NOMO-1 treated with DMSO at 0.1 percent for 48 hours (cell line): ENCODE results near the gene POF1B.
A peak's percentile ranks its signal among the peaks of the same experiment; 100 is the strongest.
"Not testable (repeated sequence)": the region's sequence is repeated elsewhere in the genome, so short reads cannot be mapped to it uniquely, and the experiment has no call there.

Source experiments
- DNase-seq: peaks from one replicate; lab custom pipeline; 2025; ENCODE audit not compliant: unreplicated experiment; lab: John Stamatoyannopoulos, UW

Gene POF1B

GRCh38 chrX:85379174-85379907 lies at the start of gene POF1B:
Gene POF1B (minus strand): TSS chrX:85379665. CDS start chrX:85379454, 211 bp downstream.
- no peak for DNase-seq

- DNase-seq: no peak
These were observed 49.6 kb upstream of the POF1B start for GRCh38 chrX:85429066-85429465.

- DNase-seq: no peak
These were observed 39.8 kb upstream of the POF1B start for GRCh38 chrX:85419293-85419692.

GRCh38 chrX:85391878-85392238 lies 12.4 kb upstream of the POF1B start:
- no peak for DNase-seq

DNA sequence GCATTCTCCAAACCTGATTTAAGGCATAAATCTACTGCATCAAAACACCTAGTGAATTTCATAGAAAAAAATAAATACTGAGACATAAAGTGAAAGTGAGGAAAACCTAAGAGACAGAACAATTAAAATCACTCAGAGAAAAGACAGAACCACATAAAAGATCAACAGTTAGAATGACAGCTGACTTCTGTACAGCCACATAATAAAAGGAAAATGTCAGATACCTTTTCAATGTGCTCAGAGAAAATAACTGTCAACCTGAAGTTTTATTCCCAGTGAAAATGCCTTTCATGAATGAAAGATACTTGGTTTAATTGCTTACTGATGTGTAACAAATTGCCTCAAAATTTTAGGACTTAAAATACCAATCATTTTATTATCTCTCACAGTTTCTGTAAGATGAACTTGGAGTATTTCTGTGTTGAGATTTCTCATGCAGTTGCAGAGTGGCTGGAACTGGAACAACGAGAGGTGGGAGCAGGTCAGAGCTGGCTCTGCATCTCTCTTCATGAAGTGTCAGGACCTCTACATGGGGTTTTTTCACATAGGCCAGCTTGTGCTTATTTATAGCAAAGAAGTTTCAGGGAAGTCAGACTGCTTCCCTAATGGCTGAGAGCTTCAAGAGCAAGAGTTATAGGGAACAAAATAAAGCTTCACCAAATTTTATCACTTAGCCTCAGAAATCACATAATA lies 11.9 kb upstream of the POF1B start:
- DNase-seq: no peak

DNA sequence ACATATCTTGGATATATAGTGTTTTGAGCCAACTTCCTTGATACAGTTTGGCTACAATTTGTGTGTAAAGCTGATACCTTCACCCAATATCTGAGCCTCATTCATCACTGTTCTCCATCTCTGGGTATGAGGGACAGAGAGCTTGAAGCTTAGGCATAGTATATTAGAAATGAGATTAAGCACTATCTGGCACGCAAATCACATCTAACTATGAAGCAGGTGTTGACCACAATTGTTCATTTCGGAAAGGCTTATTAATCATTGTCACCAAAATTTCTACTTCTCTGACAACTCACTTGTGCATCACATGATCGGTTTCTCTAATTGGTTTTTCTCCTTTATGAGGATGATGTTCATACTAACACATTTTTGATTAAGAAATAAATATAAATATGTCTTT lies 2.1 kb upstream of the POF1B start:
- no peak for DNase-seq

GRCh38 chrX:85378461-85378860 lies 1.0 kb downstream of the POF1B start:
- no peak for DNase-seq

GRCh38 chrX:85375333-85375738 lies 4.1 kb downstream of the POF1B start:
- no peak for DNase-seq

GRCh38 chrX:85365370-85365995 lies 14.0 kb downstream of the POF1B start:
- no peak for DNase-seq

GRCh38 chrX:85359051-85359450 lies 20.4 kb downstream of the POF1B start:
- DNase-seq: no peak

GRCh38 chrX:85345523-85345922 lies 33.9 kb downstream of the POF1B start:
- DNase-seq: no peak

DNA sequence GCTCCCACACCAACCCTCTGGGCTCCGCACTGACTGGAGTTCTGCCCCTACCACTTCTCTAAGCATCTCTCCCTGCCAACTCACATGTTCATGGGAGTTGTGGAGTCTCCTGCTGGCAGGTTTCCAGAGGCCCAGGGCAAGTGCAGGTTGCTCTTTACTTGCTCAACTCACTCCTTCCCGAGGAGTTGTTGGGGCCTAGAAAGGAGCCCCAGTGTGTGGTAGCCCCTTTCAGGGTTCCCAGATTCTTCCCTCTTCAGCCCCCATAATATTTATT lies 52.5 kb downstream of the POF1B start:
- no peak for DNase-seq

DNA sequence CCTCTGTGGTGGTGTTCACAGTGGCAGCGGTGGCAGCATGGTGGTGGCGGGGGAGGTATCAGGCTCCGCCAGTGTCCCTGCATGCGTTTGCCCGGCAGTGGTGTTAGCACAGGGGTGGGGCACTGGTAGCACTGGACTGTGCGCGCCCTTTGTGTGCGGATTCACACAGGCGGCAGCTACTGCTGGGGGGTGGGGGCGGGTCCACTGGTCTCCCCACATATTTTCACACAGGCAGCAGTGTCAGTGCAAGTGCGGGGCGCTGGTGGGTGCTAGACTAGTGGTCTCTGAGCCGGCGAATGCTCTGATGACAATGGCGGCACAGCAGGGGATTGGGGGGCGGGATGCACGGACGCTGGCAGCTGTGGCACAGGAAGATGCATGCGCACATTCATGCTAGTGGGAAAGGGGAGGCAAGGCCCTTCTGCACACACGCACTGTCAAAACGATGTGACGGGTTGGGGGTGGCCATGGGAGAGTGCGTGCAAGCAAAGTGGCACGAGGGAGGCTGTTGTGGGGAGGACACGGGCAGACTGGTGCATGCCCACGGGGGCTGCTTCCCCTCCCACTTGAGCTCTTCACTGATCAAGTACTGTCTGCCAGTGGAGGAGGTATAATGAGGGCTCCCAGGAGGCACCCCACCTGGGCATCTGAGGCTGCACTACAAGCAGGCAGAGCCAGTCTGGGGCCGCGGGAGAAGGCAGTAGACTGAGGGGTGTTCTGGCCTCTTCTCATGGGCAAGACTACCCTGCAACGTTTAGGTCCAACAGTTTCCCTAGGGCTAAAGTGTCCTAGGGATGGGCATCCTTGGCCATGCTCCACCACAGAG lies 53.0 kb downstream of the POF1B start:
- DNase-seq: no peak

DNA sequence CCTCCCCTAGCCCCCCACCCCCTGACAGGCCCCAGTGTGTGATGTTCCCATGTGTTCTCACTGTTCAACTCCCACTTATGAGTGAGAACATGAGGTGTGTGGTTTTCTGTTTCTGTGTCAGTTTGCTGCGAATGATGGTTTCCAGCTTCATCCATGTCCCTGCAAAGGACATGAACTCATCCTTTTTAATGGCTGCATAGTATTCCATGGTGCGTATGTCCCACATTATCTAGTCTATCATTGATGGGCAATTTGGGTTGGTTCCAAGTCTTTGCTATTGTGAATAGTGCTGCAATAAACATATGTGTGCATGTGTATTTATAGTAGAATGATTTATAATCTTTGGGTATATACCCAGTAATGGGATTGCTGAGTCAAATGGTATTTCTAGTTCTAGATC lies 68.1 kb downstream of the POF1B start:
- not testable (repeated sequence) for DNase-seq

DNA sequence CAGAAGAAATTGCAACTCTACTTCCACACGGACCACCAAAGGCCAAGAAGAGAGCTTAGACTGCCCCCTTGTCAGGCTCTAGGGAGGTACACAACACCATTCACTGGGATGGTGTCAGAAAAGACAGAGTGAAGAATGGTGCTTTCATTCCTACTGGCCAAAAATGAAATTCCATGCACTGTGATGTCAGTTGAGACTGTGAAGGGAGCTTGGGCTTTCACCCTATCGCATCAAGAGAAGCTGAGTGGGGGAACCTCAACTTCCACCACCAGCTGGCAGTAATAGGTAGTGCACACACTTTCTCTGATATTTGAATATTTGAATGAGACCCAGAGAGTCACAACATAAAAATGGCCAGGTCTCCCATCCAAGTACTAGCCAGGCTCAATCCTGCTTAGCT lies 69.7 kb downstream of the POF1B start:
- no peak for DNase-seq

GRCh38 chrX:85303544-85303943 lies 75.9 kb downstream of the POF1B start:
- DNase-seq: peak; percentile 1

DNA sequence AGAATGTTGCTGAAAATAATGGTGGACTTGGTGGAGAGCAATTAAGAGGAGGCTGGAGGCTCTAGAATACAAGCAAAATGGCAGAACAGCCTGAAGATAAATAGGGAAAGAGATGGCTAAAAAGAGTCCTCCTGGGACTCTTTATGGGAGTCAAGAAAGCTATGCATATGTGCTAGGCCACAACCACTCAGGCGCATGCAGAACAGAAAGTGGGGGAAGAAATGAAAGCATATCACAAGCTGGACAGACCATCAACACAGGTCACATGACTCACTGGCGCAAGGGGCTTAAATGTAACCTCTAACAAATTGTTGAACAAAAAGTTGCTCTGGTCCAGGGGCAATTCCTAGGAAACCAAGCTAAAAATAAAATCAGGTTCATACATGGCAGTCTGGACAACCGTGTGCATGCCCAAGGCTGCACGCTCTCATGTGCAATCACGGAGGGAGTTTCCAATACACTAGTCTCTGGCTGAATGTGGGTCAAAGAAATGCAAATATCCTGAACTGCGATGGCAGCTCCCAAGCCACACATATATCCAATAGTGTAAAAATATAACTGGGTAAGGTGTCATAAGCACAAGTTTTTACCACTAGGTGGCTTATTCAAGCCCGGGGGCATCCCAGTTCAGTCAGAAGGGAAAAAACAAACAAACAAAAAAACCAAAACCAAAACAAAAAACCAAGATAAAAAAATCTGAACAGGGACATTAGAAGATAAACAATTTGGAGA lies 90.3 kb downstream of the POF1B start:
- no peak for DNase-seq

DNA sequence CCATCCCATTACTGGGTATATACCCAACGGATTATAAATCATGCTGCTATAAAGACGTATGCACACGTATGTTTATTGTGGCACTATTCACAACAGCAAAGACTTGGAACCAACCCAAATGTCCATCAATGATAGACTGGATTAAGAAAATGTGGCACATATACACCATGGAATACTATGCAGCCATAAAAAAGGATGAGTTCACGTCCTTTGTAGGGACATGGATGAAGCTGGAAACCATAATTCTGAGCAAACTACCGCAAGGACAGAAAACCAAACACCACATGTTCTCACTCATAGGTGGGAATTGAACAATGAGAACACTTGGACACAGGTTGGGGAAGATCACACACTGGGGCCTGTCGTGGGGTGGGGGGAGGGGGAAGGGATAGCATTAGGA lies 94.2 kb downstream of the POF1B start:
- DNase-seq: not testable (repeated sequence)

DNA sequence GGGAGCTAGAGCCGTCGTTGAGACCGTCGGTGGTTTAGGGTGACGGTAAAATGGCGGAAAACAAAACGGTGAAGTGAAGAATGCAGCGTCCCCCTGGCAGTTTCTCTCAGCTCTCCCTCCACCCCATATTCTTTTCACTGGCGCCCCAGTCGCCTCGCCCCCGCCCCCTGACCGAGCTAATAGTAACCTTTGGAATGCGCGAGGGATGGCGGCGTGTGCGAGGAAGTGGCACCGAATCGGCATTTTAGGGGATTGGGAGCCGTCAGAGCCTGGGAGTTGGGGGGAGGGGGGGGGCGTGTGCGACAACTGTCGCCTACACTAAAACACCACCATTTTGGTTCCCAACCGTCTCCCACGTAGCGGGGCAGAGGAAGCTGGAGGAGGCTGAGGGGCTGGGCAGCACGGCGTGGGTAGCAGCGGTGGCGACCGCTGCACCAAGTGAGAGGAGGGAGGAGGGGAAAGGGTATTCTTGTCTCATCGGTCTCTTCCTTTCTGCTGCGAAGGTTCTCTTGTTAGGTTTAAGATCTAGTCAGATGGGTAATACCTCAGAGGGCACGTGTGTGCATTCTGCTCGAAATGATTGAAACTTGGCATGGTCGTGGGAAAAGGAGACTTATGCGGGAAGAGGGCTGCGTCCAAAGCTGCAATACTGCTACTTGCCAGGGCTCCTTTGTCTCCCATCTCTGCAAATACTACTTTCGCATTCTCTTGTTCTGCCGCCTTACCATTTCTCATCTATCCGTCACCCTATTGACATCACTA lies 134.8 kb downstream of the POF1B start:
- DNase-seq: no peak

DNA sequence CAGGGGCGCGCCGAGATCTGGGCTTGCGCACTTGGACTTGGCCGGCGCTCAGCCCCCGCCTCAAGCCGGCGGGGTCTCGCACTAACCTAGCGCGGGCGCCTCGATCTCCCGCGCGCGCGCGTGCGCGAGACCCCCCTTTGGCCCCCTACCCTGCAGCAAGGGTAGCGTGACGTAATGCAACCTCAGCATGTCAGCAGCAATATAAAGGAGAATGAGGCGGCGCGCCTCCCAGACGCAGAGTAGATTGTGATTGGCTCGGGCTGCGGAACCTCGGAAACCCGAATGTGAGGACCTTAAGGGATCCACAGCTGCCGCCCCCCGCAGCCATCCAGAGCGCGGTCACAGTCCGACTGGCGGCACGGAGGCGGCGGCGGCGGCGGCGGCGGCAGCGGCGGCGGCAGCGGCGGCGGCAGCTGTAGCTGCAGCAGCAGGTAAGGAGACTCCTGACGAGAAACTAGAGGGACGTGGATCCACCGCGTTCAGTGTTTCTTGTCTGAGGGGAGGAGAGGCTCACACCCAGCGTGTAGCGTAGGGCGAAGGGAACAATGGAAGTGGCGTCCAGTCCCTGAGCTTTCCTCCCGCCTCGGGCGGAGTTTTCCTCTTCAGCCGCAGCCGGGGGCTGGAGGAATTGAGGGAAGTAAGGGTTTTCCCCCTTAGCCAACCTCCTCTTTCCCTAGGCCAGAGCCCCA lies 135.6 kb downstream of the POF1B start, which contains the start of the genes SATL1 and ZNF711:
Gene SATL1, minus strand, starts transcription at position 19 of the 689 bp plus-strand sequence. CDS start 134,811 bp downstream, outside the sequence.
Gene ZNF711, plus strand, starts transcription at position 231 of the 689 bp plus-strand sequence. CDS start 3,582 bp downstream, outside the sequence.
- no peak for DNase-seq
